Inferior parietal cortex (tissue), 1 donor: ENCODE results near the gene EFCAB11.

Experiments
- DNase-seq: peaks from one replicate; pipeline ENCODE4 v3.0.0-alpha.2; 2016; ENCODE audit errors: extremely low spot score

The EFCAB11 gene

GRCh38 chr14:89954070-89955021, at the start of gene EFCAB11:
EFCAB11 (minus strand) TSS chr14:89954730; CDS start chr14:89954660, 70 bp downstream.
- DNase-seq, result peak; percentile 100

- no peak for DNase-seq
Measured at GRCh38 chr14:90003526-90004307, 49.2 kb upstream of the EFCAB11 start.

- no peak for DNase-seq
Measured at GRCh38 chr14:90000935-90001334, 46.4 kb upstream of the EFCAB11 start.

- DNase-seq, result no peak
Measured at GRCh38 chr14:89996963-89997362, 42.4 kb upstream of the EFCAB11 start.

- no peak for DNase-seq
Measured at GRCh38 chr14:89992273-89992672, 37.7 kb upstream of the EFCAB11 start.

- no peak for DNase-seq
Measured at GRCh38 chr14:89990623-89991275, 36.2 kb upstream of the EFCAB11 start.

GRCh38 chr14:89990218-89990617, 35.7 kb upstream of the EFCAB11 start:
- no peak for DNase-seq

GRCh38 chr14:89988787-89989186, 34.3 kb upstream of the EFCAB11 start:
- DNase-seq, result no peak

GRCh38 chr14:89987161-89987475, 32.6 kb upstream of the EFCAB11 start:
- DNase-seq, result no peak

GRCh38 chr14:89986462-89987160, 32.1 kb upstream of the EFCAB11 start:
- no peak for DNase-seq

- no peak for DNase-seq
Measured at GRCh38 chr14:89983375-89983774, 28.8 kb upstream of the EFCAB11 start.

GRCh38 chr14:89978656-89979055, 24.1 kb upstream of the EFCAB11 start:
- DNase-seq, result no peak

- peak; percentile 72 for DNase-seq
Measured at GRCh38 chr14:89977668-89978067, 23.1 kb upstream of the EFCAB11 start.

GRCh38 chr14:89973234-89973823, 18.8 kb upstream of the EFCAB11 start:
- DNase-seq, result peak; percentile 89

- DNase-seq, result no peak
Measured at GRCh38 chr14:89965839-89966238, 11.3 kb upstream of the EFCAB11 start.

GRCh38 chr14:89963288-89963978, 8.9 kb upstream of the EFCAB11 start:
- no peak for DNase-seq

- no peak for DNase-seq
Measured at GRCh38 chr14:89960914-89961313, 6.4 kb upstream of the EFCAB11 start.

- DNase-seq, result no peak
Measured at GRCh38 chr14:89959853-89960445, 5.4 kb upstream of the EFCAB11 start.

GRCh38 chr14:89958966-89959365, 4.4 kb upstream of the EFCAB11 start:
- DNase-seq, result no peak

- no peak for DNase-seq
Measured at GRCh38 chr14:89957791-89958190, 3.3 kb upstream of the EFCAB11 start.
